Fibroblast of lung (primary cell): Measurements from ENCODE around the gene CERS4.

Experiments
- EZH2 ChIP-seq: IDR thresholded peaks from 2 replicates; pipeline ENCODE4 v1.5.1; 2012; ENCODE audit warnings: low read length, control low read depth, mild to moderate bottlenecking; ENCODE audit errors: missing control alignments
- TF ChIP-seq, protein P1 (sequence below), 2 donors: IDR thresholded peaks in 1 of 2; conservative IDR thresholded peaks in 1 of 2; 1 replicate in 1 of 2; 2 replicates in 1 of 2; pipeline ENCODE4 v1.5.1; 2011 to 2012; ENCODE audit warnings: low read length in 2 of 2, control low read depth in 1 of 2, inconsistent platforms in 1 of 2, low read depth in 1 of 2, mild to moderate bottlenecking in 1 of 2

DNA sequence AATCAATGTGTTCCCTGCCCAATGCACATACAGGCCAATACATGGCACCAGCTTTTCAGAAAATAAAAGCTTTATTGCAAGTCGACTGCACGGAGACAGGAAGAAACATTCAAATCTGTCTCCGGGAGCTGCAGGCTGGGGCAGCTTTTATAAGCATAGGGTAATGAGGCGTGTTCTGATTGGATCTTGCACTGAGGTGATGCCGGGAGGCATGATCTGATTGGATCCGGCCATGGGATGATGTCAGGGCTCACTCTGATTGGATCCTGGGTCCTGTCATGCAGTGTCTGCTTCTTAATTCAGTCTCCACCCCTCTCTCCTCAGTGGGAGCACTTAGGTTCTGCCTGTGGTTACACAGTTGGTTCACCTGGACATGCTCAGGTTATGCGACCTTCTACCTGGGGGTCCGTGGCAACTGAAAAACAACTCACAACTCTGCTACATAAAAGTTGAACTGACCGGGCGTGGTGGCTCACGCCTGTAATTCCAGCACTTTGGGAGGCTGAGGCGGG lies 48.0 kb upstream of the CERS4 start:
- TF ChIP-seq, protein P1, sequence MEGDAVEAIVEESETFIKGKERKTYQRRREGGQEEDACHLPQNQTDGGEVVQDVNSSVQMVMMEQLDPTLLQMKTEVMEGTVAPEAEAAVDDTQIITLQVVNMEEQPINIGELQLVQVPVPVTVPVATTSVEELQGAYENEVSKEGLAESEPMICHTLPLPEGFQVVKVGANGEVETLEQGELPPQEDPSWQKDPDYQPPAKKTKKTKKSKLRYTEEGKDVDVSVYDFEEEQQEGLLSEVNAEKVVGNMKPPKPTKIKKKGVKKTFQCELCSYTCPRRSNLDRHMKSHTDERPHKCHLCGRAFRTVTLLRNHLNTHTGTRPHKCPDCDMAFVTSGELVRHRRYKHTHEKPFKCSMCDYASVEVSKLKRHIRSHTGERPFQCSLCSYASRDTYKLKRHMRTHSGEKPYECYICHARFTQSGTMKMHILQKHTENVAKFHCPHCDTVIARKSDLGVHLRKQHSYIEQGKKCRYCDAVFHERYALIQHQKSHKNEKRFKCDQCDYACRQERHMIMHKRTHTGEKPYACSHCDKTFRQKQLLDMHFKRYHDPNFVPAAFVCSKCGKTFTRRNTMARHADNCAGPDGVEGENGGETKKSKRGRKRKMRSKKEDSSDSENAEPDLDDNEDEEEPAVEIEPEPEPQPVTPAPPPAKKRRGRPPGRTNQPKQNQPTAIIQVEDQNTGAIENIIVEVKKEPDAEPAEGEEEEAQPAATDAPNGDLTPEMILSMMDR (conservative IDR thresholded peaks at IDR 0.05 in 1 of 2, IDR thresholded peaks at IDR 0.05 in 1 of 2; ENCODE audit: low read depth in 1 of 2, low read length in 2 of 2): no peak
- no peak for TF ChIP-seq EZH2
